Stimulated activated CD4-positive, alpha-beta T cell treated with anti-CD3 and anti-CD28 coated beads, Interleukin-15, amount 100 ng/mL, for 48 hours (primary cell): Measurements from ENCODE around the gene ABCG2.

ENCODE experiments used
- DNase-seq, 2 donors: peaks; one replicate each; pipeline ENCODE4 v3.0.0-alpha.2; 2020; ENCODE audit warnings: low read depth in 2 of 2

Gene ABCG2

DNA sequence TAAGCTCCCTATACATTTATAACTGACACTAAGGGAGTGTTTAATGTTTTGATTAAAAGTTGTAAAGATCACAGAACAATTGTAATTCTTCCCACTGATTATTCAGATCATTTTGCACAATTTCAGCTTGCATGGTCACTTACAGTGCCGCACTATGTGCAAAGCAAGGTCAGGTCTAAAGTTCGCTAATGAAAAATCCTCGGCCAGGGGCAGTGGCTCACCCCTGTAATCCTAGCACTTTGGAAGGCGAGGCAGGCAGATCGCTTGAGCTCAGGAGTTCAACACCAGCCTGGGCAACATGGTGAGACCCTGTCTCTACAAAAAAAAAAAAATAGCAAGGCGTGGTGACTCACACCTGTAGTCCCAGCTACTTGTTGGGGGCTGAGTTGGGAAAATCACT is 94.0 kb downstream of the ABCG2 start:
- DNase-seq: no peak

DNA sequence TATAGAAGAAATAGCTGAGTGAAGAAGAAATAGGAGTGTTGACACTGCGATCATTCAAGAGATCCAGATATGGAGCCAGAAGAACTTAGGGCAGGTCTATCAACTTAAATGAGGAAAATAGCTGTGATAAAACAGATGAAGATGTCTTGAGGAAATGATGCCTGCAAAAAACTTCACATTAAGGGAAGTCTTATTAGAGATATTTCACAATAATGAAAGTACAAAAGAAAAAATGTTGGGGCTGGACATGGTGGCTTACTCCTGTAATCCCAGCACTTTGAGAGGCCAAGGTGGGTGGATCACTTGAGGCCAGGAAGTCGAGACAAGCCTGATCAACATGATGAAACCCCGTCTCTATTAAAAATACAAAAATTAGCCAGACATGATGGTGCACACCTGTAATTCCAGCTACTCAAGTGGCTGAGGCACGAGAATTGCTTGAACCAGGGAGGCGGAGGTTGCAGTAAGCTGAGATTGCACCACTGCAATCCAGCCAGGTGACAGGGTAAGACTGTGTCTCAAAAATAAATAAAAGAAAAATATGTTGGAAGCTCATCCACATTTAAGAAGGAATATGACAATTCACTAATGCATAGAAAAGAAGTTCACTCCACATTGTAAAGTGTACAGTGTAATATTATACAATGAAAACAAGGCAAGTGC is 94.7 kb downstream of the ABCG2 start:
- no peak for DNase-seq

- DNase-seq: no peak
These were observed 95.6 kb downstream of the ABCG2 start for GRCh38 chr4:88062843-88063242.

DNA sequence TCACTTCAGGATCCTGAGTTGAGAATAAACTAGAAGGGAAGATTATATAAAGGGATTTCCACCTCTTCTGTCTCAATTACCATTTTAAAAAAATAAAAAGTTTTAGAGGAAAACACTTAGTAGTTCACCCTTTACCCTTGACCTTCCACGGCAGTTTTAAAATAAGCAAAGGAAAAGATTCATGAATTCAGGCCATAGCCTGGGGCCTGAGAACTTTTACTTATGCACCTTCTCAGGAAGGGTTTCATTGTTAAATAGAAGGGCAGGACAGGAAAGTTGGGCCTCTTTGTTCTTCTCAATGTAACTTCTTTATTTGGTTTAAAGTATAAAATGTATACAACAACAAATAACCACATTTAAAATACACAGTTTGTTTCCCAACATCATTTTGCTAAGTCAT is 96.1 kb downstream of the ABCG2 start:
- DNase-seq: no peak

DNA sequence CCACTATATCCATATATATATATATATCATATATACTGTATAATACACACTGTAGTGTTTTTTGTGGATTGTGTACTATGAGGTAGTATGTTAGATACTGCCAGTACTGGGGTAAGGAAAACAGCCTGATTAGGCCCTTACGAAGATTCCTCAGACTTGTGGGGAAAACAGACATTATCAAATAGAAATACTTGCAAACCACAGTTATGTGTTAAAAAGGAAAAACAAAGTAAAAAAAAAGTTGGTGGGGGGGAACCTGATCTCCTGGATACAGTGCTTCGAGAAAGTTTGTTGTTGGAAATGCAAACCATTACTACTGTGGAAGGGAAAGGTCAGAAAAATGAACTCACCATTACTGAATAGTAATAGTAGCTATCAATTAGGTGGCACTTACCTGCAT is 98.0 kb downstream of the ABCG2 start:
- DNase-seq: no peak

GRCh38 chr4:88059766-88060165 is 98.7 kb downstream of the ABCG2 start:
- DNase-seq: no peak

GRCh38 chr4:88058295-88058694 is 100.1 kb downstream of the ABCG2 start:
- DNase-seq: no peak

DNA sequence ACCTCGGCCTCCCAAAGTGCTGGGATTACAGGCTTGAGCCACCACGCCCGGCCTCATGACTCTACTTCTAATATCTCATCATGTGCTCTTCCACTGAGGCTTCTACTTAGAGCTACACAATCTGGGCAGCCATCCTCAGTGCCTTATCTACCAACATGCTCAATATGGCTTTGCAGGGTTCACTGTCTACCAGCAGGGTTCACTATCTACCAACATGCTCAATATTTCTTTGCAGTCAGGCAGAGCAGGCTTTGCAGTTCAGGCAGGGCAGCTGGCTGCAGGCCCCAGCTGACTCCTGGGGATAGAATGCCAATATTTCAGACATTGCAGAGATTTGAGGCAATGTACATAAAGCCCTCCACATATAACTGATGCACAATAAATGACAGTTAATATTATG is 103.5 kb downstream of the ABCG2 start:
- no peak for DNase-seq

- DNase-seq: no peak
These were observed 104.2 kb downstream of the ABCG2 start for GRCh38 chr4:88054229-88054628.

DNA sequence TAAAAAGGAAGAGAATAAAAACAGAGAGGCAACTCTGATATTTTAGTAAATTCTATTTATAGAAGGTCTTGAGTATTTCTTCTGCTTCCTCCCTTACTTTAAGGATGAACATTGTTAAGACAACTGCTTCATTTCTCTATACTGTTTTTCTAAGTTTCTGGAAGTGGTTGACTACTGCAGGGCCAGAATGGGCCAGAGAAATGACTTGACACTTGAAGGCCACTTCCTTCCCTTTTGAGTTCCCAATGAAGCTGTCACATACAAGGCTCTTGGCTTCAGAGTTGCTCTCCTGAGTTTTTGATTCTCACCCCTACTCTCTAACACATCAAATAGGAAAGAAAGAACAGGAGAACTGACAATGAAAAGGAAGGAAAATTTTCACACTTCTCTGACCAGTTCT is 113.4 kb downstream of the ABCG2 start:
- no peak for DNase-seq

- DNase-seq: no peak
These were observed 114.7 kb downstream of the ABCG2 start for GRCh38 chr4:88043586-88044340.

GRCh38 chr4:88043001-88043400 is 115.4 kb downstream of the ABCG2 start:
- DNase-seq: no peak

DNA sequence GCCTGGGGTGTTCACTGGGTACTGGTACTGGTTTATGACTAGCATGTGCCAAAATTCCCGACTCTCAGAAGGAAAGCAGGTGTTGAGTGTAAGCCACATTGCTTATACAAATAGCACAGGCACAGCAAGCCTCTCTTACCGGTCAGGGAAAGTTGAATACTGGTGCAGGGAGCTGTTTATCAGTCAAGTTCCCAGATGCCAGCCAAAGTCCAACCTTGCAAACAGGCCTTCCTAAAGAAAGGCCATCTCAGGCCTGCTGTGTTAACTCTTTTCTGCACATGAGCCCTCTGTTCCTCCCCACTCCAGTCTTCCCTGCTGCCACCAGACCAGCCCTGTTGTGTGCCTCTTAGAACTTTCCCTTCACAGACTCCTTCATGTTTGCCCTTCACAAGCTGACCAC is 116.8 kb downstream of the ABCG2 start:
- DNase-seq: no peak

GRCh38 chr4:88040707-88041106 is 117.7 kb downstream of the ABCG2 start:
- DNase-seq: no peak
